Measurements from ENCODE around the gene GALR3.

DNA sequence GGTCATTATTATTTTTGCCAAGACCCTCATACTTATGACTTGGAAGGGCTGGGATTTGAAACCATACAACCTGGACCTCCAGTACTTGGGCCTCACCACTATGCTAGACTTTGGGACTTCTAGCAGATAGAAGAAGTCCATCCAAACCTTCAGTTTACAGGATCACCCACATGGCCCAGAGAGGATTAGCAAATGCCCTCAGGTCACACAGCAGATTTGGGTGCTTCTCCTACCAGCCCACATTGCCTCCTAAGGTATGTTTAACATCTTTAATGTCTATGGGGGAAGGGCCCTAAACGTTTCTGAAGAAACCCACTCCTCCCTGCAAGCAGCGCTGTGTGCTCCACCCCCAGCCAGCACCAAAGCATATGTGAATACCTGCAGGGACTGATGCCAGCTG lies 32.9 kb upstream of the GALR3 start:
- no peak for TF ChIP-seq EP300 (IDR thresholded peaks at IDR 0.05; ENCODE audit: low read depth)
- TF ChIP-seq, protein P1, sequence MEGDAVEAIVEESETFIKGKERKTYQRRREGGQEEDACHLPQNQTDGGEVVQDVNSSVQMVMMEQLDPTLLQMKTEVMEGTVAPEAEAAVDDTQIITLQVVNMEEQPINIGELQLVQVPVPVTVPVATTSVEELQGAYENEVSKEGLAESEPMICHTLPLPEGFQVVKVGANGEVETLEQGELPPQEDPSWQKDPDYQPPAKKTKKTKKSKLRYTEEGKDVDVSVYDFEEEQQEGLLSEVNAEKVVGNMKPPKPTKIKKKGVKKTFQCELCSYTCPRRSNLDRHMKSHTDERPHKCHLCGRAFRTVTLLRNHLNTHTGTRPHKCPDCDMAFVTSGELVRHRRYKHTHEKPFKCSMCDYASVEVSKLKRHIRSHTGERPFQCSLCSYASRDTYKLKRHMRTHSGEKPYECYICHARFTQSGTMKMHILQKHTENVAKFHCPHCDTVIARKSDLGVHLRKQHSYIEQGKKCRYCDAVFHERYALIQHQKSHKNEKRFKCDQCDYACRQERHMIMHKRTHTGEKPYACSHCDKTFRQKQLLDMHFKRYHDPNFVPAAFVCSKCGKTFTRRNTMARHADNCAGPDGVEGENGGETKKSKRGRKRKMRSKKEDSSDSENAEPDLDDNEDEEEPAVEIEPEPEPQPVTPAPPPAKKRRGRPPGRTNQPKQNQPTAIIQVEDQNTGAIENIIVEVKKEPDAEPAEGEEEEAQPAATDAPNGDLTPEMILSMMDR (IDR thresholded peaks at IDR 0.05), result no peak

Data from transverse colon (tissue), 3 donors.